Right lobe of liver (tissue), 4 donors: Measurements from ENCODE around the gene ZC3H12C.

Experiments
- POLR2A ChIP-seq: fragments of 450-650 bp; IDR thresholded peaks from one replicate; pipeline ENCODE4 v1.6.1; 2017; ENCODE audit warnings: antibody characterized with exemption, mild to moderate bottlenecking
- TF ChIP-seq, protein P1 (sequence below), 4 donors: fragments of 200-600 bp in 3 of 4; fragments of 450-650 bp in 1 of 4; IDR thresholded peaks; one replicate each; pipeline versions ENCODE4 v1.5.1 to v1.8.0; 2016 to 2022; ENCODE audit warnings: antibody characterized with exemption in 4 of 4, mild to moderate bottlenecking in 2 of 4
- donor health status: DM: no; HTN: no; CAD: no.
- donor health status: DM: no; HTN: no; CAD: no.
- donor health status: DM: no; HTN: yes; CAD: no.

DNA sequence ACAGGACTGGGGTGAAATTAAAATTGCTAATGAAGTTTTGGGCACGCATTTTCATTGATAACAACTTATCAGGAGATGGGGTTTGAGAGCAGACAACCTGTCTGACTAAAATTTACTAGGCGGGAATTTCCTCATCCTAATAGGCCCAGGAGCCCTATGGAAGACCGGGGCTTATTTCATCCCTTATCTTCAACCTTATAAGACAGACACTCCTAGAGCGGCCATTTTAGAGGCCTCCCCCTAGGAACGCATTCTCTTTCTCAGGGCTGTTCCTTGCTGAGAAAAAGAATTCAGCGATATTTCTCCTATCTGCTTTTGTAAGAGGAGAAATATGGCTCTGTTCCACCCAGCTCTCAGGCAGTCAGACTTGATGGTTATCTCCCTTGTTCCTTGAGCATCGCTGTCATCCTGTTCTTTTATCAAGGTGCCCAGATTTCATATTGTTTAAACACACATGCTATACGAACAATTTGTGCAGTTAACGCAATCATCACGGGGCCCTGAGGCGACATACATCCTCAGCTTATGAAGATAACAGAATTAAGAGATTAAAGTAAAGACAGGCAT lies 39.3 kb upstream of the ZC3H12C start:
- TF ChIP-seq, protein P1, sequence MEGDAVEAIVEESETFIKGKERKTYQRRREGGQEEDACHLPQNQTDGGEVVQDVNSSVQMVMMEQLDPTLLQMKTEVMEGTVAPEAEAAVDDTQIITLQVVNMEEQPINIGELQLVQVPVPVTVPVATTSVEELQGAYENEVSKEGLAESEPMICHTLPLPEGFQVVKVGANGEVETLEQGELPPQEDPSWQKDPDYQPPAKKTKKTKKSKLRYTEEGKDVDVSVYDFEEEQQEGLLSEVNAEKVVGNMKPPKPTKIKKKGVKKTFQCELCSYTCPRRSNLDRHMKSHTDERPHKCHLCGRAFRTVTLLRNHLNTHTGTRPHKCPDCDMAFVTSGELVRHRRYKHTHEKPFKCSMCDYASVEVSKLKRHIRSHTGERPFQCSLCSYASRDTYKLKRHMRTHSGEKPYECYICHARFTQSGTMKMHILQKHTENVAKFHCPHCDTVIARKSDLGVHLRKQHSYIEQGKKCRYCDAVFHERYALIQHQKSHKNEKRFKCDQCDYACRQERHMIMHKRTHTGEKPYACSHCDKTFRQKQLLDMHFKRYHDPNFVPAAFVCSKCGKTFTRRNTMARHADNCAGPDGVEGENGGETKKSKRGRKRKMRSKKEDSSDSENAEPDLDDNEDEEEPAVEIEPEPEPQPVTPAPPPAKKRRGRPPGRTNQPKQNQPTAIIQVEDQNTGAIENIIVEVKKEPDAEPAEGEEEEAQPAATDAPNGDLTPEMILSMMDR (IDR thresholded peaks at IDR 0.05): no peak
- TF ChIP-seq POLR2A: no peak
